ENCODE data around the gene ADGRG3.

The ADGRG3 gene

DNA sequence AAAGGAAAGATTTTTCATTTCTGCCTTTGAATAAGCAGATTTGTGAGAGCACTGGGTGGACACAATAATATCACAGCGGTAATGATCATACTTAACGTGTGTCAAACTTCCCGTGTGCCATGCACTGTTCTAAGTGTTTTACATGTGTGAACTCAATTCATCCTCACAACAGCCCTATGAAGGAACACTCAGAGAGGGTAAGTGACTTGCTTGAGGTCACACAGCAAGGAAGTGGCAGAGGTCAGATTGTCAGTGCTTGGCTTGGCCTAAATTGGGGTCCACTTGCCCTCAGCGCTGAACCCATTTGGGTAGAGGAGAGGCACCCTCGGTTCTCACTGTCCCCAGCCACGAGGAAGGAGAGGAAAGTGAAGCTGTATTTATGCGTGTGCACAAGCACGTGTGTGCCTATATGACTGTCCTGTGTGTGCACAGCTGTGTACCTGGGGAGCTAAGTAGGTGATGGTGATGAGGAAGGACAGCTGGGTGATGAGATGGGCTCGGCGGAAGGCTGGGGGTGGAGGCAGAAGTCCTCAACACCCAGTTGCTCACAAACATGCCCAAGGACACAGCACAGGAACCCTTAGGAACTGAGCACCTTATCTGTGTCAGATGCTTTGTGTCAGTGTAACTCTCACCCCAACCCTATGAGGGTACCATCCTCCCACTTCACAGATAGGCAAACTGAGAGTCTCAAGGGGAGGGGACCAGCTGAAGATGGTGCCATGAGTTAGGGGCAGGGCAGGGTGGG is 9.8 kb upstream of the ADGRG3 start:
- Mint-ChIP-seq H3K4me3 (no peak overlapping the region), H3K36me3 (ENCODE audit: low read depth) (peaks cover 3% of the 10 kb centered on the region), H3K9me3 (no peaks in the 10 kb centered on the region), H3K27me3 (ENCODE audit: low read depth) (peaks cover 8% of the 10 kb centered on the region), H3K27ac (no peak overlapping the region), H3K4me1 (no peaks in the 10 kb centered on the region)
- TF ChIP-seq, protein P1, sequence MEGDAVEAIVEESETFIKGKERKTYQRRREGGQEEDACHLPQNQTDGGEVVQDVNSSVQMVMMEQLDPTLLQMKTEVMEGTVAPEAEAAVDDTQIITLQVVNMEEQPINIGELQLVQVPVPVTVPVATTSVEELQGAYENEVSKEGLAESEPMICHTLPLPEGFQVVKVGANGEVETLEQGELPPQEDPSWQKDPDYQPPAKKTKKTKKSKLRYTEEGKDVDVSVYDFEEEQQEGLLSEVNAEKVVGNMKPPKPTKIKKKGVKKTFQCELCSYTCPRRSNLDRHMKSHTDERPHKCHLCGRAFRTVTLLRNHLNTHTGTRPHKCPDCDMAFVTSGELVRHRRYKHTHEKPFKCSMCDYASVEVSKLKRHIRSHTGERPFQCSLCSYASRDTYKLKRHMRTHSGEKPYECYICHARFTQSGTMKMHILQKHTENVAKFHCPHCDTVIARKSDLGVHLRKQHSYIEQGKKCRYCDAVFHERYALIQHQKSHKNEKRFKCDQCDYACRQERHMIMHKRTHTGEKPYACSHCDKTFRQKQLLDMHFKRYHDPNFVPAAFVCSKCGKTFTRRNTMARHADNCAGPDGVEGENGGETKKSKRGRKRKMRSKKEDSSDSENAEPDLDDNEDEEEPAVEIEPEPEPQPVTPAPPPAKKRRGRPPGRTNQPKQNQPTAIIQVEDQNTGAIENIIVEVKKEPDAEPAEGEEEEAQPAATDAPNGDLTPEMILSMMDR (IDR thresholded peaks at IDR 0.05; ENCODE audit: unreplicated experiment in 3 of 3) = no peak

DNA sequence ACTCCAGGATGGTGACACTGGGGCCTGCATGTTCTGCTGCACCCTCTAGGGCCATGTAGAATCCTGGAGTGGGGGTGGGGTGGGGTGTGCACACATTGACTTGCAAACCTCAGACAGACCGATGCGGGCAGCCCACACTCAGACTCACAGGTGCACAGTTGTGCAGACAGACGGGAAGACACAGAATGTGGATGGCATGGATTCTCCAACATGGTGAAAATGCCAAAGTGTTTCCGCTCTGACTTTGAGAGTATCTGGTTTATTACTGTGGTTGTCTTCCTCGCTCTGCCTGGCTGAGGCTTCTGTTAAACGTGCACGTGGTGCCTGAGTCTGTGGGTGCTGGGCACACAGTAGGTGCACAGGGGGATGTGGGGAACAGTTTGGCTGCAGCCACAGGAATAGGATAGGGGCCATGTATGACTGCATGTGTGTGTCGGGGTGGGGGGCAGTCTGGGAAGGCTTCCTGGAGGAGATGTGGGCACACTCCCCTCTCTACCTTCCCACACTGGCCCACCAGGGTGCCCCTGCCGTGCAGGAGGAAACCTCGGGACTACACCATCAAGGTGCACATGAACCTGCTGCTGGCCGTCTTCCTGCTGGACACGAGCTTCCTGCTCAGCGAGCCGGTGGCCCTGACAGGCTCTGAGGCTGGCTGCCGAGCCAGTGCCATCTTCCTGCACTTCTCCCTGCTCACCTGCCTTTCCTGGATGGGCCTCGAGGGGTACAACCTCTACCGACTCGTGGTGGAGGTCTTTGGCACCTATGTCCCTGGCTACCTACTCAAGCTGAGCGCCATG is 9.0 kb upstream of the ADGRG3 start:
- Mint-ChIP-seq H3K4me1 (no peaks in the 10 kb centered on the region), H3K27ac (no peak overlapping the region), H3K4me3 (no peak overlapping the region), H3K36me3 (ENCODE audit: low read depth) (peaks cover 3% of the 10 kb centered on the region), H3K27me3 (ENCODE audit: low read depth) (peaks cover 8% of the 10 kb centered on the region), H3K9me3 (no peaks in the 10 kb centered on the region)
- TF ChIP-seq, protein P1 (IDR thresholded peaks at IDR 0.05; ENCODE audit: unreplicated experiment in 3 of 3) = no peak

DNA sequence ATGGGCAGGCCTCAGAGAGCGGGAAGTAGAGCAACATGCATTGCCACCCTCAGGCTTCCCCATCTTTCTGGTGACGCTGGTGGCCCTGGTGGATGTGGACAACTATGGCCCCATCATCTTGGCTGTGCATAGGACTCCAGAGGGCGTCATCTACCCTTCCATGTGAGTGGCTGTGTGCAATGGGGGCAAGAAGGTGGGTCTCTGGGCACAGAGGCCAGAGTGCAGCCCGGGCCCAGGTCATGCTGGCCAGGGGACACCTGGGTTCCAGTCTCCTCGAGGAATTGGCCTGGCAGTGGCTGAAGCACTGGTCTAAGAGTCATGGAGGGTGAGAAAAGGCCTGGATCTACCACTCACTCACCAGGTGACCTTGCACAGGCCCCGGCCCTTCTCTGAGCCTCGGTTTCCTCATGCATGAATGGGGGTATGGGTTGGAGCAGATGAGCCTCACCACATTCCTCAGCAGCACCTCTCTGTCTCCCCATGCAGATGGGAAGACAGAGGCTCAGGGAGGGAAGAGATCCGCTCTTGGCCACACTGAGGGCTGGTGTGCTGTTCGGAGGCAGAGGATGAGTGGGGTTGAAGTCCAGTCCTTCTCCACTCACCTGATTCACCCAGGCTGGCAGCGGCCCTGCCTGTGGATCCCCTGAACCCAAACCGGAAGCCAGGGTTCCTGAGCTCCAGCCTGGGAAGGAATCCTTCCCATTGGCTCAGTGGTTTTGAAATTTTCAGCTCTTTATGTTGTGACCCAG is 7.2 kb upstream of the ADGRG3 start:
- Mint-ChIP-seq H3K4me1 (no peaks in the 10 kb centered on the region), H3K9me3 (no peaks in the 10 kb centered on the region), H3K27me3 (ENCODE audit: low read depth) (peaks cover 5% of the 10 kb centered on the region), H3K27ac (no peak overlapping the region), H3K36me3 (ENCODE audit: low read depth) (peaks cover 3% of the 10 kb centered on the region), H3K4me3 (no peak overlapping the region)
- TF ChIP-seq, protein P1 (IDR thresholded peaks at IDR 0.05; ENCODE audit: unreplicated experiment in 3 of 3) = no peak

DNA sequence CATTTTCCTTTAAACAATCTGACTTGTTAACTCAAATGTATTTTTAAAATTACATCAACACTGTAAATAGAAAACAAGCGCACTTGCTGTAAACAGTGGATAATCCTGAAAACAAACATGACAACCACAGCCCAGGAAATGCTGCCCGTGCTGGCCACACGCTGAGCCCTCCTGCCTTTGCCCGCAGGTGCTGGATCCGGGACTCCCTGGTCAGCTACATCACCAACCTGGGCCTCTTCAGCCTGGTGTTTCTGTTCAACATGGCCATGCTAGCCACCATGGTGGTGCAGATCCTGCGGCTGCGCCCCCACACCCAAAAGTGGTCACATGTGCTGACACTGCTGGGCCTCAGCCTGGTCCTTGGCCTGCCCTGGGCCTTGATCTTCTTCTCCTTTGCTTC is 6.6 kb upstream of the ADGRG3 start:
- no peaks in the 10 kb centered on the region for H3K4me1 Mint-ChIP-seq
- no peaks in the 10 kb centered on the region for H3K9me3 Mint-ChIP-seq
- peaks cover 3% of the 10 kb centered on the region for H3K36me3 Mint-ChIP-seq (ENCODE audit: low read depth)
- peaks cover 5% of the 10 kb centered on the region for H3K27me3 Mint-ChIP-seq (ENCODE audit: low read depth)
- TF ChIP-seq, protein P1 (IDR thresholded peaks at IDR 0.05; ENCODE audit: unreplicated experiment in 3 of 3) = no peak
- no peak overlapping the region for H3K4me3 Mint-ChIP-seq
- no peak overlapping the region for H3K27ac Mint-ChIP-seq

DNA sequence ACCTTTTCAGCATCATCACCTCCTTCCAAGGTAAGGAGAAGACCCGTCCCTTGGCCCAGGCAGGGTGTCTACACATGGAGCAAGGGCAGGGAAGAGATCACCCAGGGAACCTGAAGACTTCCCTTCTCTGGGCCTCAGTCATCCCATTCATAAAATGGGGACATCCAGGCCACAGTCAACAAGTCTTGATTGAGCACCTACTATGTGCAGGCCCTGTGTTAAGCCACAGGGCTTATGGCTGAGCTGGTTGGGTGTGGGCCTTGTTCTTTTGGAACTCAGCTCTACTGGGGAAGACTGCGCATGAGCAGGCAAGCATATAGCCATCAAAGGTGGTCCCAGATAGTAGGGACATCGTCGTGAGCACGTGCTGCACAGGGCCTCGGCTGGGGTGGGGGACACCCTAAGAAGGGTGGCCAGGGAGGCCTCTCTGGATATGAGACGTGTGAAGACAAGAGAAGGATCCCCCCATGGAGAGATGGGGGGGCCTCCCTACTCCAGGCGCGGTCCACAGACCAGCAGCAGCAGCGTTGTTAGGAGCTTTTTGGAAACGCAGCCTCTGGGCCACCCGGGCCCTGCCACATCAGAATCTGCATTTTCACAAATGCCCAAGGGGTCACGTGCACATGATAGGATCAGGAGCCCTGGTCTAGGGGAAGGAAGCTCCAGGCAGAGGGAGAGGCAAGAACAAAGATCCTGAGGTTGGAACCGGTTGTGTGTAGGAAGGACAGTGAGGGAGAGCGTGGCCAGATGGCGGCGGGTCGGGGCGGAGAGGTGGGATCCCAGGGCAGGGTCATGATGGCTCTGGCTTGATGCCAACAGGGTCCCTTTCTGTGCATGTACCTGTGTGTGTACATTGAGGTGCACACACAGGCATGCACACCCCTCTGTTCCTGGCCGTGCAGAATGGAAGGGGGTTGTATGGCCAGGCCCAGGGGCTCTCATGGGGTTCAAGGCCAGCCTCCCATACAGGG is 5.9 kb upstream of the ADGRG3 start:
- Mint-ChIP-seq H3K4me1 (no peaks in the 10 kb centered on the region), H3K4me3 (no peak overlapping the region), H3K36me3 (ENCODE audit: low read depth) (peaks cover 3% of the 10 kb centered on the region), H3K27ac (no peak overlapping the region), H3K9me3 (no peaks in the 10 kb centered on the region), H3K27me3 (ENCODE audit: low read depth) (peaks cover 5% of the 10 kb centered on the region)
- TF ChIP-seq, protein P1 (IDR thresholded peaks at IDR 0.05; ENCODE audit: unreplicated experiment in 3 of 3) = no peak
